SK-N-SH (cell line): Measurements from ENCODE around the gene LRMDA. TPM values are rescaled to one million over a fixed set of nuclear protein-coding genes. Genes with fewer than 3 reads are reported as not detected.

ENCODE experiments used
- polyA plus RNA-seq, 3 experiments: library from polyadenylated mRNA; depleted of rRNA; stranded (reverse); fragments of >200 nt; gene quantifications; 2 replicates each; pipeline ENCODE4 v1.2.3, GENCODE V29; 2012
- small RNA-seq, 7 experiments: library from RNA; depleted of rRNA; stranded (forward); fragments of <200 nt; gene quantifications; one replicate each; pipeline ENCODE3, GENCODE V24; 2012

Gene LRMDA
- polyA plus RNA-seq, 1 of the 3 experiments (the other 2 are of a cell fraction): 0.95 TPM

Small RNA genes lying within 50 kb of the gene (small RNA-seq; reads per million reads assigned to genes)
- 0 reads per million in 7 experiments for gene MIR606
- gene RN7SL518P: 0 reads per million in 7 experiments
- 0 reads per million in 7 experiments for gene RNU6-673P

Other genes starting within 250 kb of the LRMDA start
- 98.3 and 101 TPM in 2 replicates for gene VDAC2, start 220.8 kb upstream of the LRMDA start, polyA plus RNA-seq (2012; rRNA removed)
- gene COMTD1, start 195.7 kb upstream of the LRMDA start, polyA plus RNA-seq (2012; rRNA removed): 7.6 and 8.0 TPM in 2 replicates
- gene ZNF503, start 29.9 kb upstream of the LRMDA start, polyA plus RNA-seq (2012; rRNA removed): 4.5 and 5.9 TPM in 2 replicates